ENCODE measurements around the gene FLYWCH1.

DNA sequence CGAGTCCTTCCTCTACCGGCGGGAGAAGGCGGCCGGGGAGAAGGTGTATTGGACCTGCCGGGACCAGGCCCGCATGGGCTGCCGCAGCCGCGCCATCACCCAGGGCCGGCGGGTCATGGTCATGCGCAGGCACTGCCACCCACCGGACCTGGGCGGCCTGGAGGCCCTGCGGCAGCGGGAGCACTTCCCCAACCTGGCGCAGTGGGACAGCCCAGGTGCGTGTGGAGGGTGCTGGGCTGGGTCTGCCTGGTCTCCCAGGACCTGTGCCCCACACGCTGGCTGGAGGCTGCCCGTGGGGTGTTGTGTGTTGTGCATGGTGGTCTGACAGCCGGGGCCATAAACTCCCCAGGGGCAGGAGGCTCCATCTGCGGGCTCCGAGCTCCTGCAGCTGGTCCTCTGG, 25.4 kb downstream of the FLYWCH1 start:
- TF ChIP-seq CTCF (IDR thresholded peaks at IDR 0.05 in 2 of 3, conservative IDR thresholded peaks at IDR 0.05 in 1 of 3; ENCODE audit: control insufficient read depth in 2 of 3, extremely low read depth in 1 of 3, insufficient read depth in 1 of 3, low read depth in 3 of 3, low read length in 3 of 3) (no peak), MXI1 (IDR thresholded peaks at IDR 0.05; ENCODE audit: low read depth, low read length) (no peak), JUND (IDR thresholded peaks at IDR 0.05; ENCODE audit: low read depth, low read length) (no peak), TCF3 (IDR thresholded peaks at IDR 0.05; ENCODE audit: borderline replicate concordance, insufficient read depth, low read depth, low read length) (no peak), CREB1 (IDR thresholded peaks at IDR 0.05; ENCODE audit: low read depth) (no peak), HCFC1 (IDR thresholded peaks at IDR 0.05; ENCODE audit: low read length) (no peak), KDM1A (IDR thresholded peaks at IDR 0.05; ENCODE audit: borderline replicate concordance) (no peak), ZNF217 (IDR thresholded peaks at IDR 0.05) (no peak), RCOR1 (conservative IDR thresholded peaks at IDR 0.05; ENCODE audit: low read depth, low read length) (no peak), FOXM1 (IDR thresholded peaks at IDR 0.05; ENCODE audit: low read depth, low read length) (no peak), POLR2AphosphoS2 (IDR thresholded peaks at IDR 0.05; ENCODE audit: low read depth, low read length) (no peak), EZH2 (IDR thresholded peaks at IDR 0.05; ENCODE audit: borderline replicate concordance, control insufficient read depth, low read depth, low read length) (no peak)
